Fibroblast of pulmonary artery (primary cell): ENCODE results near the gene ULK3.

Experiments
- DNase-seq: peaks from one replicate; pipeline ENCODE4 v3.0.0-alpha.2; 2010; ENCODE audit warnings: low read depth
- H3K4me3 ChIP-seq: replicated peaks from 2 replicates; pipeline ENCODE4 v1.5.1; 2011; ENCODE audit warnings: low read depth, mild to moderate bottlenecking, control low read depth, low read length, moderate library complexity
- TF ChIP-seq, protein P1 (sequence below): IDR thresholded peaks from 2 replicates; pipeline ENCODE4 v1.5.1; 2011; ENCODE audit warnings: mild to moderate bottlenecking, control low read depth, low read length, inconsistent platforms; ENCODE audit errors: missing control alignments

Gene ULK3

DNA sequence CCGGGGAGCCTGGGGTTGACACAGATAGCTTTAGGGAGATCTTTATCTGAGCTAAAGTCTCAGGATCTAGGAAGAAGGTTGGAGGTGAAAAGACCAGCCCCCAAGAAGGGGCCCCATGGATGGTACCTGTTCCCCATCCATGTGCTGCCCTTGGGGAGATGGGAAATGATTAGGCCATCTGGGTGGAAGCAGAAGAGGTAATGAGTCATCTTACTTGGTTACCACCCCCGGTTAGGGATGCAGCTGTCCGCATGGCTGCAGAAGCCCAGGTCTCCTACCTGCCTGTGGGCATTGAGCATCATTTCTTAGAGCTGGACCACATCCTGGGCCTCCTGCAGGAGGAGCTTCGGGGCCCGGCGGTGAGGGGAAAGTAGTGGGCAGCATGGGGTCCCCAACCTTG, 19.6 kb downstream of the ULK3 start:
- H3K4me3 ChIP-seq: no peak overlapping the region
- TF ChIP-seq, protein P1, sequence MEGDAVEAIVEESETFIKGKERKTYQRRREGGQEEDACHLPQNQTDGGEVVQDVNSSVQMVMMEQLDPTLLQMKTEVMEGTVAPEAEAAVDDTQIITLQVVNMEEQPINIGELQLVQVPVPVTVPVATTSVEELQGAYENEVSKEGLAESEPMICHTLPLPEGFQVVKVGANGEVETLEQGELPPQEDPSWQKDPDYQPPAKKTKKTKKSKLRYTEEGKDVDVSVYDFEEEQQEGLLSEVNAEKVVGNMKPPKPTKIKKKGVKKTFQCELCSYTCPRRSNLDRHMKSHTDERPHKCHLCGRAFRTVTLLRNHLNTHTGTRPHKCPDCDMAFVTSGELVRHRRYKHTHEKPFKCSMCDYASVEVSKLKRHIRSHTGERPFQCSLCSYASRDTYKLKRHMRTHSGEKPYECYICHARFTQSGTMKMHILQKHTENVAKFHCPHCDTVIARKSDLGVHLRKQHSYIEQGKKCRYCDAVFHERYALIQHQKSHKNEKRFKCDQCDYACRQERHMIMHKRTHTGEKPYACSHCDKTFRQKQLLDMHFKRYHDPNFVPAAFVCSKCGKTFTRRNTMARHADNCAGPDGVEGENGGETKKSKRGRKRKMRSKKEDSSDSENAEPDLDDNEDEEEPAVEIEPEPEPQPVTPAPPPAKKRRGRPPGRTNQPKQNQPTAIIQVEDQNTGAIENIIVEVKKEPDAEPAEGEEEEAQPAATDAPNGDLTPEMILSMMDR: no peak
- no peak for DNase-seq

DNA sequence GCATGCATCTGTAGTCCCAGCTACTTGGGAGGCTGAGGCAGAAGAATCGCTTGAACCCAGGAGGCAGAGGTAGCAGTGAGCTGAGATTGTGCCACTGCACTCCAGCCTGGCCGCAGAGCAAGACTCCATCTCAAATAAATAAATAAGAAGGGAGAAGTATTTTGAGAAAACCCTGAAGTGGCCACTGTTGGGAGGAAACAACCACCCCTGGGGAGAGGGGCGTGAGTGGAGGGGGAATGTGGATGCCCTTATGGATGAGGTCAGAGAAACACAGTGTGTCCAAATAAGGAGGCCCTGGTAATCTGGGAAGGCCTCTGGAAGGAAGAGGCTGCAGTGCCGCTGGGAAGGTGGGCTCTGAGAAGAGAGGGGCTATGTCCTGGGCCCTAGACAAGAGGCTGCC, 20.7 kb downstream of the ULK3 start:
- DNase-seq: no peak
- TF ChIP-seq, protein P1: no peak
- H3K4me3 ChIP-seq: no peak overlapping the region

DNA sequence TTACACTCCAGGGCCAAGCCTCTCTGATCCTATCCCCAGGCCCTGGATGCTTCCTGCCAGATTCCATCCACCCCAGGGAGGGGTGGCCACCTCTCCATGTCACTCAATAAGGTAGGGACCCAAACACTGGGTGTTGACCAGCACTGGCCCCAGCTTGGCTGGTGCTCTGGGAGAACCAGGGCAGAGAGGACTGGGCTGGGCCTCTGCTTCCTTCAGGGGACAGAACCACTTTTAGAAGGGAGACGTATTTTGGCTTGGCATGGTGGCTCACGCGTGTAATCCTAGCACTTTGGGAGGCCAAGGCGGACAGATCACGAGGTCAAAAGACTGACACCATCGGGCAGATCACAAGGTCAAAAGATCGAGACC, 21.2 kb downstream of the ULK3 start:
- TF ChIP-seq, protein P1: no peak
- no peak for DNase-seq
- H3K4me3 ChIP-seq: no peak overlapping the region

DNA sequence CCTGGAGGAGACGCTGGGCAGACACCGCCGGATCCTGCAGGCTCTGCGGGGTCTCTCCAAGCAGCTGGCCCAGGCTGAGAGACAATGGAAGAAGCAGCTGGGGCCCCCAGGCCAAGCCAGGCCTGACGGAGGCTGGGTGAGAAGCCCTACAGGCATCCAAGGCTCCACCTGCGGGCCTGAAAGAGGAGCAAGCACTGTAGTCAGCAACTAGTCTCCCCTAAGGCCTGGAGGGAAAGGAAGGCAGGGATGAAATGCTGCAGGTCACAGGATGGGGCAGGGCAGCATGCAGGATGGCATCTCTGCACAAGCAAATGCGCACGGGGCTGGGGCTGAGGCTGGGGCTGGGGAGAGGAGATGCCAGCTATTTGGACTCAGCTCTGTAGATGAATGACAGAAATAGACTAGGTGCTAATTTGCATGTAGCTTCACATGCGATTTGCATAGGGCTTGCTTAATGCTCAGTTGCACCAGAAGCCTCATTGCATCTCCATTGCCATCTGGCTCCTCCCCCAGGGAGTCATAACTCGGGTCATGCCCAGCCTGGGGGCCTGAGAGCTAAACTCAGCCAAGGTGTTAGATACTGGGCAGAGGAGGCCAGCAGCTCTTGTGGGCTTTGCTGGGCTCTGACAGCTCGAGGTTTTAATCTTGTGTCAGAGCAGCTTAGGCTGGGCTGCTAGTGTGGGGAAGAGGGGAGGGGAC, 21.7 kb downstream of the ULK3 start:
- DNase-seq: no peak
- TF ChIP-seq, protein P1: no peak

DNA sequence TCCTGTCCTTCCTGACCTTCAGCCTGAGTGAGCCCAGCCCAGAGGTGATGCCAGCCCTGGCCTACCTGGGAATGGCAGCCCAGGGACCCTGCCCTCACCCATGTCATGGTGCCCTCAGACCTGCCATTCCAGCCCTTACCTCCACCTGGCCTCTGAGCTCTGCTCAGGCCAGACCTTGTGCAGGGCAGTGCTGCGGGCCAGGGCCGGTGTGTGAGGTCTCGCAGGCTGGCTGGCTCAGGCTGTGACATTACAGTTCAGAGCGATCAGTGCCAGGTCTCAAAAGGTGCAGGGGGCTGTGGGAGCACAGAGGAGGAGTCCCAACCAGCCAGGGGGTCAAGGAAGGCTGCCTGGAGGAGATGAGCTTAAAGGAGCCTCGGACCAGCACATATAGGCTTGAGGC, 22.9 kb downstream of the ULK3 start:
- DNase-seq: no peak
- TF ChIP-seq, protein P1: no peak
- H3K4me3 ChIP-seq: no peak overlapping the region

More for the DNA sequence above, 21.7 kb downstream of the ULK3 start:
- H3K4me3 ChIP-seq: no peak overlapping the region

DNA sequence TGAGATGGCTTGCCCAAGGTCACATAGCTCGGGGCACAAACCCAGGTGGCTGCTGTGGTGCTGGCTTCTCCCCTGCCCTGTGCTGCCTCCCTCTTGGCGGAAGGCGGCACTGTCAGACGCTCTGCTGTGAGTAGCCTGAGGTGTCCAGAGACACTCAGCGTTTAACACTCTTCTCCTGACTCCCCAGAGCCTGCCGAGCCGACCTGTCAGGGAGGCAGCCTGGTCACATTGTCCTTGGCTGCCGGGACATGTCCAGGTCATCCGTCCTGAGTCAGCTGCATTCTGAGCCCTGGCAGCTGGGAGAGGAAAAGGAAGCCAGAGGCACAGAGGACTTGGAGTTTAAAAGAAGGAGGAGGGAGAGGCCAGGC, 25.6 kb downstream of the ULK3 start:
- no peak overlapping the region for H3K4me3 ChIP-seq
- peak; percentile 11 for DNase-seq

More for the DNA sequence above, 25.6 kb downstream of the ULK3 start:
- TF ChIP-seq, protein P1: peak; percentile 22
